HUES6 (cell line): ENCODE data around the gene DDIT3.

Experiments
- H3K27ac ChIP-seq: 2 replicates; pipeline ENCODE4 v1.7.0; 2013; ENCODE audit warnings: low read depth, mild to moderate bottlenecking, low read length, inconsistent platforms
- H3K27me3 ChIP-seq: 2 replicates; pipeline ENCODE4 v1.6.1; 2013; ENCODE audit warnings: low read length; ENCODE audit not compliant: control insufficient read depth, insufficient read depth
- H3K36me3 ChIP-seq: 2 replicates; pipeline ENCODE4 v1.6.1; 2013; ENCODE audit warnings: low read length; ENCODE audit not compliant: control insufficient read depth, insufficient read depth
- H3K4me1 ChIP-seq: 2 replicates; pipeline ENCODE4 v1.6.1; 2013; ENCODE audit warnings: low read length; ENCODE audit not compliant: control insufficient read depth, insufficient read depth
- H3K4me3 ChIP-seq: 2 replicates; pipeline ENCODE4 v1.5.1; 2013; ENCODE audit warnings: low read depth, low read length
- H3K9ac ChIP-seq: one replicate; pipeline ENCODE4 v1.6.1; 2013; ENCODE audit warnings: mild to moderate bottlenecking, low read length
- H3K9me3 ChIP-seq: 2 replicates; pipeline ENCODE4 v1.6.1; 2013; ENCODE audit warnings: low read depth, low read length; ENCODE audit not compliant: control insufficient read depth, insufficient read depth

DDIT3 gene

GRCh38 chr12:57552835-57553313 lies 32.6 kb upstream of the DDIT3 start:
- Histone ChIP-seq H3K27ac (no peak overlapping the region), H3K9me3 (no peaks in the 10 kb centered on the region), H3K27me3 (peaks cover 32% of the 10 kb centered on the region), H3K4me3 (no peak overlapping the region), H3K9ac (no peak overlapping the region), H3K4me1 (peaks cover 19% of the 10 kb centered on the region), H3K36me3 (no peaks in the 10 kb centered on the region)

GRCh38 chr12:57552306-57552651 lies 32.0 kb upstream of the DDIT3 start:
- H3K9ac ChIP-seq: no peak overlapping the region
- peaks cover 19% of the 10 kb centered on the region for H3K4me1 ChIP-seq
- H3K36me3 ChIP-seq: no peaks in the 10 kb centered on the region
- H3K9me3 ChIP-seq: no peaks in the 10 kb centered on the region
- no peak overlapping the region for H3K27ac ChIP-seq
- no peak overlapping the region for H3K4me3 ChIP-seq
- H3K27me3 ChIP-seq: peaks cover 33% of the 10 kb centered on the region

DNA sequence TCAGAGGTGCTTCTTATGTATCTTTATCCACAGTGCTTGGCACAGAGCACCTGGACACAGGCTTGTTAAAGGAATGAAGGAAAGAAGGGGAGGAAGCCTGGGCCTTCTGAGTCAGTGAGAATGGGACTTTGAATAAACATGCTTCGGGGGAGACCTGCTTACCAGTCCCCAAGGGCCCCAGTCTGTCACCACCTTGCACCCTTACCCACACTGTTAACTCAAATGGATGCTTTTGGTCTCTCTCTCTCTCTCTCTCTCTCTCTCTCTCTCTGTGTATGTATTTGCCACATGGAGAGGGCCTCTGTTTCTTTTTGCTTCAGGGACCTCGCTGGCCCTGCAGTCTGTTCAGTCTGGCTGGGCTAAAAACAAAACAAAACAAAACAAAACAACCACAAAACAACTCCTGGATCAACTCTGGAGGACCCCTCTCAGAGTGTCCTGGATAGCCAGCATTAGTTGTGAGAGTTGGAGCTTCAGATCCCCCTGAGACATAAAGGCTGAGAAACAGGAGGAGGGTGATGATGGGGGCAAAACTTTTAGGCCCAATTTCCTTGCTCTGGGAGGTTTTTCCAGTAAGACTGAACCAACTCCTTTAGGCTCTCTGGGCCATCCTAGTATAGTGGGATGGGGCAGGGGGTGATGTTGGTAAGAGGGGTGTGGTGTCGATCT lies 31.5 kb upstream of the DDIT3 start:
- Histone ChIP-seq H3K27ac (no peak overlapping the region), H3K4me1 (peaks cover 19% of the 10 kb centered on the region), H3K27me3 (peaks cover 33% of the 10 kb centered on the region)

DNA sequence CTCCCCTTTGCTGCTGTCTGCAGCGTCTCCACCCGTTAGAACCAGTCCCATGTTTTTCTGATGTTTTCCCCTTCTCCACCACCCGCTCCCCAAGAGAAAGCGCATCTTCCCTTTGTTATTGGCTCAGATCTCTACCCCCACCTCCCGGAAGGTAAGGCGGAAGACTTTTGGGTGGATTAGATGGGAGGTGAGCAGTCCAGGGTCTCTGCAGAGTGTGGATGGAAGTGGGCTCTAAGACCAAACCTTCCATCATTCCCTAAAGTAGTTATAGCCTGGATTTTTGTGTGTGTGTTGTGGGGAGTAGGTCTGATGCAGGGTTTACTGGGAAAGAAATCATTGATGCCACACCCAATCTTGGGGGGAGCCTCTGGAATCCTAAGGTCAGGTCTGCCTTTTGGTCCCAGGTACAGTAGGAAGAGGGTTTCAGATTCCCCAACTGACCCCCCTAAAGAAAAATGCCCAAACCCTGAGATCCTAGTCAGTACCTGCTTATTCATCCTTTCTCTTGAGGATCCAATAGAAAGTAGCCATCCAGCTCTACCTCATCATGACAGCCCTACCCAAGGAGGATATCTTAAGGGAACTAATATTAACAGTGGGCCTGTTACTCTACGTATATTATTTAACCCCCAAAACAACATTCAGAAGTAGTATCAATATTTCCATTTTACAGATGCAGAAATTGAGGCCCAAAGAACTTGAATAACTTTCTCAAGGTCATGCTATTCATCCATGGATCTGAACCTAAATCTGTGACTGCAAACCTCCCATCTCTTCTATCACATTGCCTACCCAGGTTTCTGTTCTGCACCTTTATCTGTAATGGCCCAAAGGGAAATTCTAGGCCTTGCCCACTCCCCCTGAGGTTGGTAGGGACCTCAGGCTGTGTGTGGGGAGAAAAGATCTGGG lies 30.6 kb upstream of the DDIT3 start:
- Histone ChIP-seq H3K4me1 (peaks cover 24% of the 10 kb centered on the region), H3K27ac (no peak overlapping the region), H3K9me3 (no peaks in the 10 kb centered on the region), H3K36me3 (no peaks in the 10 kb centered on the region), H3K4me3 (peak overlapping the region; percentile 87), H3K27me3 (peaks cover 33% of the 10 kb centered on the region), H3K9ac (no peak overlapping the region)

More for the DNA sequence above, 31.5 kb upstream of the DDIT3 start:
- no peaks in the 10 kb centered on the region for H3K36me3 ChIP-seq
- H3K9me3 ChIP-seq: no peaks in the 10 kb centered on the region
- no peak overlapping the region for H3K4me3 ChIP-seq
- no peak overlapping the region for H3K9ac ChIP-seq

DNA sequence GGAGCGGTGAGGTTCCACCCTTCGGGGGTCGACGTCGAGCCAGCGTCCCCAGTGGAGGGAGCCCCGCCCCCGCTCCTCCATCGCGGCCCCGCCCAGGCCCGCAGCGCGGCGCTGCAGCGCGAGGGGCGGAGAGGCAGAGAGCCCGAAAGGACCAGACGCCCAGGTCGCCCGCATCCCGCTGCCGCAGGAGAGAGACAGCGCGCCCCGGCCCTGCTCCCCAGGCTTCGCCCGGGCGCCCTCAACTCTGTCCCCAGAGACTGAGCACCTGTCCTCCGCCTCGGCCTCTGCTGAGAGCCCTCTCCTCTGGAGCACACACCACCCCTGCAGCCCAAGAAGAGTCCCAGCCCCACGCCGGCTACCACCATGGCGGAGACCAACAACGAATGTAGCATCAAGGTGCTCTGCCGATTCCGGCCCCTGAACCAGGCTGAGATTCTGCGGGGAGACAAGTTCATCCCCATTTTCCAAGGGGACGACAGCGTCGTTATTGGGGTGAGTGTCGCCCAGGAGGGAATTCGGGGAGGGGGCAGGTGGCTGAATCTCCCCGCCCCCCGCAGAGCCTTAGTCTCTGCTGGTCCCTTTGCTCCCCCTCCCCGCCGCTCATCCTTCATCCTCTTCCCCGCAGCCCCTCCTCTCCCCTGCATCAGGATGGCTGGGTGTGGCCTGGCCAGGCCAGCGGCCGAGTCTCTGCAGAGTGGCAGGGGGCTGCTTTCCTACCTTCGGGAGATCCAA lies 29.8 kb upstream of the DDIT3 start, which contains the start of gene KIF5A:
TSS of gene KIF5A (plus strand) at position 136 of the 732 bp plus-strand sequence. CDS start at position 364, 228 bp downstream.
- H3K4me3 ChIP-seq: peak within 1 kb of the TSS; percentile 87
- H3K27ac ChIP-seq: no peak within 1 kb of the TSS
- H3K4me1 ChIP-seq: peaks cover 26% of the 10 kb centered on the region
- peak within 1 kb of the TSS; percentile 25 for H3K9ac ChIP-seq
- peaks cover 33% of the 10 kb centered on the region for H3K27me3 ChIP-seq
- no peaks in the 10 kb centered on the region for H3K9me3 ChIP-seq
- no peaks in the 10 kb centered on the region for H3K36me3 ChIP-seq

GRCh38 chr12:57549203-57549908 lies 29.0 kb upstream of the DDIT3 start:
- H3K4me3 ChIP-seq: peak overlapping the region; percentile 87
- H3K36me3 ChIP-seq: peaks cover 4% of the 10 kb centered on the region; the same call in 1 of the 2 replicates
- H3K27me3 ChIP-seq: peaks cover 33% of the 10 kb centered on the region
- no peak overlapping the region for H3K9ac ChIP-seq
- H3K9me3 ChIP-seq: no peaks in the 10 kb centered on the region
- no peak overlapping the region for H3K27ac ChIP-seq
- H3K4me1 ChIP-seq: peaks cover 26% of the 10 kb centered on the region

- no peak overlapping the region for H3K9ac ChIP-seq
- peaks cover 4% of the 10 kb centered on the region; the same call in 1 of the 2 replicates for H3K36me3 ChIP-seq
- H3K27ac ChIP-seq: no peak overlapping the region
- H3K27me3 ChIP-seq: peaks cover 33% of the 10 kb centered on the region
- H3K4me3 ChIP-seq: no peak overlapping the region
- peaks cover 26% of the 10 kb centered on the region for H3K4me1 ChIP-seq
- no peaks in the 10 kb centered on the region for H3K9me3 ChIP-seq
Measured at GRCh38 chr12:57548488-57548887, 28.2 kb upstream of the DDIT3 start.

DNA sequence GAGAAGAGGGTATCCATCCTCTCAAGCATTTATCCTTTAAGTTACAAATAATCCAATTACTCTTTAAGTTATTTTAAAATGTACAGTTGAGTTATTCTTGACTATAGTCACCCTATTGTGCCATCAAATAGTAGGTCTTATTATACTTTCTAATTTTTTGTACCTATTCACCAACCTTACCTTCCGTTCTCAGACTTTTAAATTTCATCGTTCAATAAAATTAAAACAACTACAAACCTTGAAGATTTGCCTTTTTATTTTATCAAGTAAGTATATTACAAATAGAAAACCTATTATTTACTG lies 27.6 kb upstream of the DDIT3 start:
- no peak overlapping the region for H3K27ac ChIP-seq
- H3K36me3 ChIP-seq: peaks cover 4% of the 10 kb centered on the region; the same call in 1 of the 2 replicates
- no peaks in the 10 kb centered on the region for H3K9me3 ChIP-seq
- no peak overlapping the region for H3K4me3 ChIP-seq
- peaks cover 33% of the 10 kb centered on the region for H3K27me3 ChIP-seq
- H3K4me1 ChIP-seq: peaks cover 23% of the 10 kb centered on the region
- H3K9ac ChIP-seq: no peak overlapping the region

DNA sequence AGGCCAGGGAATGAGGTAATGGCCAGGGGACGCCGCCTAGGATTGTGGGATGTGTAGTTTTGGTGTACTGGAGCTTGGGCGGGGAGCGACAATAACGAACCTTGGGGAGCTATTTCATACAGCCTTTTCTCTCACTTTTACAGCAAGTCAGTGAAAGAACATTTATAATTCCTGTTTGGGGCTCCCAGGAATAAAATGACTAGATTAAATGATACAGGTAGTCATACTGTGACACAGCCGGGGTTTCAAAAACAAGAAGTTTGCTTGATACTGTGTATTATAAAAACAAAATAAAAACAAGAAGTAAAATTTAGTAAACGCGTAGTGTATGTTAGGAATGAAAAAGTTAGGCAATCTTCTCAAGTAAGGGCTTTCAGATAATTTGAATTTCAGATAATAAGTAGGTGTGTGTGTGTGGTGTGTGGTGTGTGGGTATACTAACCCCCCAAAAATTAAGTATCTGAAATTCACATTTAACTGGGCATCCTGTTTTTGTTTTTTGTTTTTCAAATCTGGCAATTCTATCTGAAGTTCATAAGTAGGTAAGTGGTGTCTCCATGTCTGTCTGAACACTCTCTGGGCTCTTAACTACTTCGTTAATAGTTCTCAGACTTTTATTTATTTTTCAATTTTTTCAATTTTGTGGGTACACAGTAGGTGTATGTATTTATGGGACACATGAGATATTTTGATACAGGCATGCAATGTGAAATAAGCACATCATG lies 27.1 kb upstream of the DDIT3 start:
- Histone ChIP-seq H3K36me3 (peaks cover 6% of the 10 kb centered on the region; the same call in 1 of the 2 replicates), H3K9me3 (no peaks in the 10 kb centered on the region), H3K9ac (peak overlapping the region; percentile 87), H3K4me3 (peak overlapping the region; percentile 80), H3K27me3 (peaks cover 33% of the 10 kb centered on the region), H3K4me1 (peaks cover 18% of the 10 kb centered on the region), H3K27ac (no peak overlapping the region)
